Upper lobe of left lung (tissue), 4 donors: ENCODE data around the gene OR10S1.

Source experiments
- CTCF ChIP-seq, 6 experiments: fragments of 450-650 bp in 4 of 6; fragments of 200-600 bp in 2 of 6; sonication (generic) in 2 of 6; IDR thresholded peaks; one replicate each; pipeline ENCODE4 v1.5.1; 2016 to 2019; ENCODE audit warnings: antibody characterized with exemption in 6 of 6
- POLR2A ChIP-seq, 4 donors: fragments of 450-650 bp; IDR thresholded peaks; one replicate each; pipeline ENCODE4 v1.5.1; 2016 to 2017; ENCODE audit warnings: antibody characterized with exemption in 4 of 4, mild to moderate bottlenecking in 2 of 4
- POLR2AphosphoS5 ChIP-seq, 2 donors: sonication (generic); formaldehyde crosslinking; IDR thresholded peaks; one replicate each; pipeline ENCODE4 v1.5.1; 2017; ENCODE audit warnings: antibody characterized with exemption in 2 of 2

- TF ChIP-seq CTCF (IDR thresholded peaks at IDR 0.05) (no peak), POLR2A (IDR thresholded peaks at IDR 0.05) (no peak), POLR2AphosphoS5 (IDR thresholded peaks at IDR 0.05) (no peak)
Observed at GRCh38 chr11:123979311-123979710, 1.7 kb upstream of the OR10S1 start.
